Body of pancreas (tissue), 4 donors: ENCODE results near the gene CBR1.

ENCODE experiments used
- CTCF ChIP-seq, 7 experiments: fragments of 450-650 bp in 4 of 7; fragments of 200-600 bp in 3 of 7; sonication (generic) in 3 of 7; IDR thresholded peaks; one replicate each; pipeline ENCODE4 v1.5.1; 2016 to 2019; ENCODE audit warnings: antibody characterized with exemption in 7 of 7
- POLR2A ChIP-seq, 3 donors: fragments of 450-650 bp; IDR thresholded peaks; one replicate each; pipeline ENCODE4 v1.6.1; 2016; ENCODE audit warnings: antibody characterized with exemption in 3 of 3, mild to moderate bottlenecking in 2 of 3

- TF ChIP-seq CTCF (IDR thresholded peaks at IDR 0.05) (no peak), POLR2A (IDR thresholded peaks at IDR 0.05) (no peak)
Observed at GRCh38 chr21:36045993-36046392, 23.8 kb upstream of the CBR1 start.
